OCI-LY1 (cell line): ENCODE results near the gene CNPPD1.

ENCODE experiments used
- H2AFZ ChIP-seq: fragments of 200-600 bp; sonication (generic), shearing (Covaris generic); 2 replicates; pipeline ENCODE4 v1.6.0; 2014; ENCODE audit warnings: antibody characterized with exemption, mild to moderate bottlenecking, low read length
- H3F3A ChIP-seq: fragments of 200-600 bp; sonication (generic), shearing (Covaris generic); 2 replicates; pipeline ENCODE4 v1.6.0; 2014; ENCODE audit warnings: mild to moderate bottlenecking, antibody characterized with exemption, low read length, moderate library complexity; ENCODE audit not compliant: insufficient read depth
- H3K27ac ChIP-seq: fragments of 200-600 bp; sonication (generic); 2 replicates; pipeline ENCODE4 v1.5.1; 2014; ENCODE audit warnings: low read length, mixed run types, mild to moderate bottlenecking, low read depth; ENCODE audit not compliant: poor library complexity, severe bottlenecking
- H3K27me3 ChIP-seq: fragments of 200-600 bp; sonication (generic); 2 replicates; pipeline ENCODE4 v1.6.0; 2014; ENCODE audit warnings: antibody characterized with exemption, mild to moderate bottlenecking, low read length, moderate library complexity; ENCODE audit not compliant: insufficient read depth
- H3K36me3 ChIP-seq: fragments of 200-600 bp; sonication (generic); 2 replicates; pipeline ENCODE4 v1.6.1; 2014; ENCODE audit warnings: mild to moderate bottlenecking, antibody characterized with exemption, low read length, moderate library complexity, mixed read lengths; ENCODE audit not compliant: insufficient read depth
- H3K4me1 ChIP-seq: fragments of 200-600 bp; sonication (generic); 2 replicates; pipeline ENCODE4 v1.5.1; 2014; ENCODE audit warnings: mild to moderate bottlenecking, low read length, moderate library complexity; ENCODE audit not compliant: insufficient read depth, severe bottlenecking
- H3K4me2 ChIP-seq: fragments of 200-600 bp; sonication (generic), shearing (Covaris generic); 2 replicates; pipeline ENCODE4 v1.6.1; 2014; ENCODE audit warnings: low read length
- H3K4me3 ChIP-seq: fragments of 200-600 bp; sonication (generic); 2 replicates; pipeline ENCODE4 v1.5.1; 2014; ENCODE audit warnings: low read length, low read depth, mild to moderate bottlenecking, mixed read lengths; ENCODE audit not compliant: poor library complexity, severe bottlenecking
- H3K79me2 ChIP-seq: fragments of 200-600 bp; shearing (Covaris generic); 2 replicates; pipeline ENCODE4 v1.6.1; 2016; ENCODE audit warnings: mixed run types, low read length, mixed read lengths; ENCODE audit not compliant: insufficient read depth
- H3K9ac ChIP-seq: fragments of 200-600 bp; sonication (generic), shearing (Covaris generic); 2 replicates; pipeline ENCODE4 v1.6.1; 2014; ENCODE audit warnings: mild to moderate bottlenecking, low read length, mixed read lengths
- H3K9me2 ChIP-seq: fragments of 200-600 bp; sonication (generic), shearing (Covaris generic); 2 replicates; pipeline ENCODE4 v1.6.1; 2014; ENCODE audit warnings: low read depth, mild to moderate bottlenecking, low read length, mixed read lengths
- H3K9me3 ChIP-seq: fragments of 200-600 bp; shearing (Covaris generic); 2 replicates; pipeline ENCODE4 v1.6.1; 2014; ENCODE audit warnings: low read length, mixed read lengths
- H4K20me1 ChIP-seq: fragments of 200-600 bp; sonication (generic), shearing (Covaris generic); 2 replicates; pipeline ENCODE4 v1.6.0; 2016; ENCODE audit warnings: mild to moderate bottlenecking, low read length; ENCODE audit not compliant: insufficient read depth
- CTCF ChIP-seq: fragments of 200-600 bp; sonication (generic), shearing (Covaris generic); IDR thresholded peaks from 2 replicates; pipeline ENCODE4 v1.5.1; 2017; ENCODE audit warnings: mild to moderate bottlenecking, antibody characterized with exemption, low read length, moderate library complexity, mixed read lengths
- EZH2 ChIP-seq: fragments of 200-600 bp; sonication (generic), shearing (Covaris generic); IDR thresholded peaks from 2 replicates; pipeline ENCODE4 v1.8.0; 2017; ENCODE audit warnings: borderline replicate concordance, mixed run types, mild to moderate bottlenecking, antibody characterized with exemption, low read length, moderate library complexity, mixed read lengths

Gene CNPPD1

GRCh38 chr2:219218732-219219701 lies 42.3 kb upstream of the CNPPD1 start, which contains the start of gene ABCB6:
Gene ABCB6, minus strand, starts transcription at chr2:219218958. Its CDS starts 285 bp downstream, at chr2:219218673.
- H3K9me3 ChIP-seq, result no peaks in the 10 kb centered on the region
- H3F3A ChIP-seq, result no peaks in the 10 kb centered on the region
- H3K4me2 ChIP-seq, result peak within 1 kb of the TSS; percentile 92
- no peaks in the 10 kb centered on the region for H3K27me3 ChIP-seq
- H3K9me2 ChIP-seq, result no peaks in the 10 kb centered on the region
- H3K9ac ChIP-seq, result peak within 1 kb of the TSS; percentile 86
- H3K27ac ChIP-seq, result peak within 1 kb of the TSS; percentile 54
- H3K36me3 ChIP-seq, result peaks cover 70% of the 10 kb centered on the region; the same call in 1 of the 2 replicates
- no peak within 1 kb of the TSS for H2AFZ ChIP-seq
- H3K4me1 ChIP-seq, result peaks cover 21% of the 10 kb centered on the region
- peak within 1 kb of the TSS; percentile 84 for H3K4me3 ChIP-seq
- no peaks in the 10 kb centered on the region for H3K79me2 ChIP-seq
- H4K20me1 ChIP-seq, result no peaks in the 10 kb centered on the region
- TF ChIP-seq EZH2 (no peak), CTCF (no peak)

DNA sequence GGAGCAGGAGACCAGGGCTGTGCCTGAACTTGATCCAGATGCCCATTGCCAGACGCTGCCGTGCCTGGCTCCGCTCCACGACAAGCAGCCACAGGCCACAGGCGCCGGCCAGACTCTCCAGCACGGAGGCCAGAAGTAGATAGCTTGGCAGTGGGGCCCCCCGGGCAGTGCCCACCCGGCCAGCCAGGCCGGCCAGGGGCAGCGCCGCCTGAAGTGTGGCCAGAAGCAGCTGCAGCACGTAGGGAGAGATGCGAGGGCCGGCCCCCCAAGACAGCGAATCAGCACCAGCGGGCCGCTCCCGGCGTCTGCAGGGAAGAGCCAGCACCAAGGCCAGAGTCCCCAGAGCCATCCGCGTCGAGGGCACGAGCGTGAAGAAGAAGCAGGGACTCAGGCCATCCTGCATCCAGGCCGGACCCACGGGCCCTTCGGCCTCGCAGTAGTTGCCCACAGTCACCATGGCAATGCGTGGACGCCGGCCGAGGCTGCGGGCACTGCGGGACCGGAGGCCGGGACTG lies 41.5 kb upstream of the CNPPD1 start:
- H3K36me3 ChIP-seq, result peaks cover 70% of the 10 kb centered on the region; the same call in 1 of the 2 replicates
- no peak overlapping the region for H2AFZ ChIP-seq

GRCh38 chr2:219216535-219216915 lies 39.8 kb upstream of the CNPPD1 start:
- H3K9me2 ChIP-seq, result no peaks in the 10 kb centered on the region
- peaks cover 69% of the 10 kb centered on the region for H3K36me3 ChIP-seq
- no peaks in the 10 kb centered on the region for H3K79me2 ChIP-seq
- H3K9ac ChIP-seq, result no peak overlapping the region
- H2AFZ ChIP-seq, result no peak overlapping the region
- H3K27me3 ChIP-seq, result no peaks in the 10 kb centered on the region
- H4K20me1 ChIP-seq, result no peaks in the 10 kb centered on the region
- no peak overlapping the region for H3K4me3 ChIP-seq
- no peaks in the 10 kb centered on the region for H3K9me3 ChIP-seq
- no peak overlapping the region for H3K4me2 ChIP-seq
- TF ChIP-seq CTCF, result no peak
- TF ChIP-seq EZH2, result no peak
- peaks cover 21% of the 10 kb centered on the region for H3K4me1 ChIP-seq
- H3F3A ChIP-seq, result no peaks in the 10 kb centered on the region
- H3K27ac ChIP-seq, result peak overlapping the region; percentile 13

More for the DNA sequence above, 41.5 kb upstream of the CNPPD1 start:
- Histone ChIP-seq H3K79me2 (no peaks in the 10 kb centered on the region), H3K4me3 (peak overlapping the region; percentile 84), H4K20me1 (no peaks in the 10 kb centered on the region), H3F3A (no peaks in the 10 kb centered on the region), H3K27me3 (no peaks in the 10 kb centered on the region), H3K4me2 (peak overlapping the region; percentile 92), H3K9ac (peak overlapping the region; percentile 86), H3K4me1 (peaks cover 21% of the 10 kb centered on the region), H3K9me3 (no peaks in the 10 kb centered on the region), H3K9me2 (no peaks in the 10 kb centered on the region), H3K27ac (peak overlapping the region; percentile 54)
- TF ChIP-seq CTCF (no peak), EZH2 (no peak)
